GM23338 (cell line): Measurements from ENCODE around the gene DLGAP4. TPM values are rescaled to one million over a fixed set of nuclear protein-coding genes. Genes with fewer than 3 reads are reported as not detected.

Experiments used
- ATAC-seq: fragments of 200-7000 bp; cut with Tn5 transposase; 3 replicates; pipeline ENCODE4 v1.9.1; 2020
- DNase-seq: peaks from one replicate; pipeline ENCODE4 v3.0.0-alpha.2; 2015; ENCODE audit warnings: low spot score
- H2AFZ ChIP-seq: fragments of 200-600 bp; sonication (generic); 2 replicates; pipeline ENCODE4 v1.8.0; 2016; ENCODE audit warnings: antibody characterized with exemption, mild to moderate bottlenecking, moderate library complexity
- H3F3A ChIP-seq: fragments of 200-600 bp; sonication (generic); replicated peaks from 2 replicates; pipeline ENCODE4 v1.8.0; 2017; ENCODE audit warnings: antibody characterized with exemption, mixed run types, low read depth
- H3K27ac ChIP-seq: fragments of 200-600 bp; sonication (generic); 2 replicates; pipeline ENCODE4 v1.6.1; 2016; ENCODE audit warnings: low read depth
- H3K27me3 ChIP-seq: fragments of 200-600 bp; sonication (generic); 2 replicates; pipeline ENCODE4 v1.8.0; 2016; ENCODE audit warnings: mild to moderate bottlenecking, mixed run types, moderate library complexity; ENCODE audit not compliant: insufficient read depth
- H3K36me3 ChIP-seq: fragments of 200-600 bp; sonication (generic); 2 replicates; pipeline ENCODE4 v1.8.0; 2016; ENCODE audit warnings: mild to moderate bottlenecking; ENCODE audit not compliant: insufficient read depth
- H3K4me1 ChIP-seq: fragments of 200-600 bp; sonication (generic); 2 replicates; pipeline ENCODE4 v1.8.0; 2016; ENCODE audit warnings: mild to moderate bottlenecking, moderate library complexity; ENCODE audit not compliant: insufficient read depth
- H3K4me2 ChIP-seq: fragments of 200-600 bp; sonication (generic); 2 replicates; pipeline ENCODE4 v1.7.1; 2017; ENCODE audit warnings: mixed run types
- H3K4me3 ChIP-seq: fragments of 200-600 bp; sonication (generic); 2 replicates; pipeline ENCODE4 v1.6.1; 2016; ENCODE audit warnings: mixed run types
- H3K79me2 ChIP-seq: fragments of 200-600 bp; sonication (generic); replicated peaks from 2 replicates; pipeline ENCODE4 v1.8.0; 2017; ENCODE audit warnings: mild to moderate bottlenecking; ENCODE audit not compliant: insufficient read depth
- H3K9me2 ChIP-seq: fragments of 200-600 bp; sonication (generic); 2 replicates; pipeline ENCODE4 v1.8.0; 2017; ENCODE audit not compliant: insufficient read depth
- H4K20me1 ChIP-seq: fragments of 200-600 bp; sonication (generic); replicated peaks from 2 replicates; pipeline ENCODE4 v1.8.0; 2017; ENCODE audit warnings: mild to moderate bottlenecking; ENCODE audit not compliant: insufficient read depth
- H3K27ac Mint-ChIP-seq: 2 replicates; pipeline ENCODE4 v1.8.0; 2020; ENCODE audit warnings: inconsistent platforms, mild to moderate bottlenecking, moderate library complexity, mixed read lengths
- H3K27me3 Mint-ChIP-seq: 3 replicates; pipeline ENCODE4 v1.8.0; 2022; ENCODE audit warnings: low read depth, mild to moderate bottlenecking, moderate library complexity, mixed read lengths, inconsistent platforms; ENCODE audit not compliant: insufficient read depth, poor library complexity
- H3K36me3 Mint-ChIP-seq: 3 replicates; pipeline ENCODE4 v1.8.0; 2021; ENCODE audit warnings: low read depth, mild to moderate bottlenecking, inconsistent platforms, moderate library complexity, mixed read lengths
- H3K4me1 Mint-ChIP-seq: 3 replicates; pipeline ENCODE4 v1.8.0; 2020; ENCODE audit warnings: mild to moderate bottlenecking, inconsistent platforms, mixed read lengths
- H3K4me3 Mint-ChIP-seq: 3 replicates; pipeline ENCODE4 v1.8.0; 2021; ENCODE audit warnings: moderate library complexity, mild to moderate bottlenecking, inconsistent platforms, mixed read lengths
- H3K9me3 Mint-ChIP-seq: 3 replicates; pipeline ENCODE4 v1.8.0; 2020; ENCODE audit warnings: moderate library complexity, mild to moderate bottlenecking, inconsistent platforms, mixed read lengths
- CREB1 ChIP-seq: fragments of 250-450 bp; sonication (Bioruptor Pico); IDR thresholded peaks from 2 replicates; pipeline ENCODE4 v1.5.0; 2020; ENCODE audit warnings: low read depth, mild to moderate bottlenecking, moderate library complexity
- ETS1 ChIP-seq: IDR thresholded peaks from 2 replicates; pipeline ENCODE4 v1.6.1; 2016; ENCODE audit warnings: antibody characterized with exemption
- EZH2 ChIP-seq: fragments of 200-600 bp; sonication (generic); IDR thresholded peaks from one replicate; pipeline ENCODE4 v1.8.0; 2017; ENCODE audit warnings: antibody characterized with exemption, mild to moderate bottlenecking, low read depth; ENCODE audit not compliant: unreplicated experiment
- EZH2phosphoT487 ChIP-seq: fragments of 200-600 bp; sonication (generic); IDR thresholded peaks from one replicate; pipeline ENCODE4 v1.8.1; 2018; ENCODE audit warnings: antibody characterized with exemption; ENCODE audit not compliant: unreplicated experiment
- JUNB ChIP-seq: IDR thresholded peaks from one replicate; pipeline ENCODE4 v1.6.1; 2016; ENCODE audit warnings: antibody characterized with exemption; ENCODE audit not compliant: unreplicated experiment
- POLR2AphosphoS5 ChIP-seq: IDR thresholded peaks from 2 replicates; pipeline ENCODE4 v1.6.1; 2016; ENCODE audit warnings: antibody characterized with exemption, low read depth
- REST ChIP-seq: IDR thresholded peaks from one replicate; pipeline ENCODE4 v1.6.1; 2018; ENCODE audit warnings: antibody characterized with exemption; ENCODE audit not compliant: unreplicated experiment
- ZNF462 ChIP-seq: fragments of 250-450 bp; sonication (Bioruptor Pico); IDR thresholded peaks from 2 replicates; pipeline ENCODE4 v1.5.0; 2020; ENCODE audit warnings: mild to moderate bottlenecking, moderate library complexity
- polyA plus RNA-seq: library from polyadenylated mRNA; unstranded; fragments of >200 nt; fragmentation: Nextera tagmentation; extraction: Ambion mirVana; gene quantifications from 2 replicates; pipeline ENCODE4 v1.2.1, GENCODE V29; 2016
- total RNA-seq: library from RNA; depleted of rRNA; stranded (reverse); fragments of >200 nt; shearing (Covaris generic); gene quantifications from 2 replicates; pipeline ENCODE4 v1.2.3, GENCODE V29; 2014
- TF ChIP-seq, protein P1 (sequence below), 2 experiments: fragments of 200-600 bp in 1 of 2; sonication (generic) in 1 of 2; conservative IDR thresholded peaks; 2 replicates each; pipeline versions ENCODE4 v1.5.1 to v1.6.1; 2016 to 2017; ENCODE audit warnings: antibody characterized with exemption in 2 of 2, low read depth in 2 of 2, mild to moderate bottlenecking in 2 of 2, moderate library complexity in 1 of 2

DLGAP4 gene
- total and polyA plus RNA-seq, 2 experiments from 2014 or later: 46.1 to 52.2 TPM

- no peak overlapping the region for H3K4me2 ChIP-seq
- Mint-ChIP-seq H3K4me3 (no peak overlapping the region), H3K4me1 (peaks cover 7% of the 10 kb centered on the region; the same call in 2 of the 3 replicates), H3K36me3 (no peaks in the 10 kb centered on the region; the same call in 2 of the 3 replicates), H3K27me3 (peaks cover 9% of the 10 kb centered on the region), H3K9me3 (no peaks in the 10 kb centered on the region; the same call in 2 of the 3 replicates), H3K27ac (no peak overlapping the region)
- no peaks in the 10 kb centered on the region for H4K20me1 ChIP-seq
- H3F3A ChIP-seq: no peaks in the 10 kb centered on the region
- no peaks in the 10 kb centered on the region for H3K4me1 ChIP-seq
- H3K9me2 ChIP-seq: no peaks in the 10 kb centered on the region
- H3K27me3 ChIP-seq: no peaks in the 10 kb centered on the region
- ATAC-seq (no peak), DNase-seq (no peak)
- H3K4me3 ChIP-seq: no peak overlapping the region
- no peak overlapping the region for H2AFZ ChIP-seq
- no peaks in the 10 kb centered on the region for H3K36me3 ChIP-seq
- H3K79me2 ChIP-seq: no peaks in the 10 kb centered on the region
- TF ChIP-seq JUNB (no peak), POLR2AphosphoS5 (no peak), REST (no peak), EZH2phosphoT487 (no peak), EZH2 (no peak)
- TF ChIP-seq, protein P1, sequence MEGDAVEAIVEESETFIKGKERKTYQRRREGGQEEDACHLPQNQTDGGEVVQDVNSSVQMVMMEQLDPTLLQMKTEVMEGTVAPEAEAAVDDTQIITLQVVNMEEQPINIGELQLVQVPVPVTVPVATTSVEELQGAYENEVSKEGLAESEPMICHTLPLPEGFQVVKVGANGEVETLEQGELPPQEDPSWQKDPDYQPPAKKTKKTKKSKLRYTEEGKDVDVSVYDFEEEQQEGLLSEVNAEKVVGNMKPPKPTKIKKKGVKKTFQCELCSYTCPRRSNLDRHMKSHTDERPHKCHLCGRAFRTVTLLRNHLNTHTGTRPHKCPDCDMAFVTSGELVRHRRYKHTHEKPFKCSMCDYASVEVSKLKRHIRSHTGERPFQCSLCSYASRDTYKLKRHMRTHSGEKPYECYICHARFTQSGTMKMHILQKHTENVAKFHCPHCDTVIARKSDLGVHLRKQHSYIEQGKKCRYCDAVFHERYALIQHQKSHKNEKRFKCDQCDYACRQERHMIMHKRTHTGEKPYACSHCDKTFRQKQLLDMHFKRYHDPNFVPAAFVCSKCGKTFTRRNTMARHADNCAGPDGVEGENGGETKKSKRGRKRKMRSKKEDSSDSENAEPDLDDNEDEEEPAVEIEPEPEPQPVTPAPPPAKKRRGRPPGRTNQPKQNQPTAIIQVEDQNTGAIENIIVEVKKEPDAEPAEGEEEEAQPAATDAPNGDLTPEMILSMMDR (conservative IDR thresholded peaks at IDR 0.05; ENCODE audit: low read depth in 2 of 2): no peak
- no peak overlapping the region for H3K27ac ChIP-seq
Measured at GRCh38 chr20:36317675-36318074, 11.5 kb downstream of the DLGAP4 start.

- Mint-ChIP-seq H3K9me3 (no peaks in the 10 kb centered on the region; the same call in 2 of the 3 replicates), H3K27me3 (peaks cover 9% of the 10 kb centered on the region), H3K4me1 (peaks cover 7% of the 10 kb centered on the region; the same call in 2 of the 3 replicates), H3K4me3 (no peak overlapping the region), H3K36me3 (no peaks in the 10 kb centered on the region), H3K27ac (no peak overlapping the region)
- H4K20me1 ChIP-seq: no peaks in the 10 kb centered on the region
- H3K36me3 ChIP-seq: no peaks in the 10 kb centered on the region
- H3F3A ChIP-seq: no peaks in the 10 kb centered on the region
- no peak overlapping the region for H2AFZ ChIP-seq
- no peaks in the 10 kb centered on the region for H3K4me1 ChIP-seq
- no peak overlapping the region for H3K4me2 ChIP-seq
- no peaks in the 10 kb centered on the region for H3K27me3 ChIP-seq
- DNase-seq: no peak
- H3K9me2 ChIP-seq: no peaks in the 10 kb centered on the region
- H3K27ac ChIP-seq: no peak overlapping the region
- no peak for ATAC-seq
- no peaks in the 10 kb centered on the region for H3K79me2 ChIP-seq
- H3K4me3 ChIP-seq: no peak overlapping the region
- TF ChIP-seq ETS1 (no peak), ZNF462 (no peak), EZH2 (no peak), POLR2AphosphoS5 (no peak), EZH2phosphoT487 (no peak), CREB1 (CRISPR knock-in tag) (no peak)
Measured at GRCh38 chr20:36318166-36318565, 12.0 kb downstream of the DLGAP4 start.
